Body of pancreas (tissue), 4 donors: ENCODE data around the gene CATSPER1.

Source experiments
- POLR2A ChIP-seq, 3 donors: fragments of 450-650 bp; IDR thresholded peaks; one replicate each; pipeline ENCODE4 v1.6.1; 2016; ENCODE audit warnings: antibody characterized with exemption in 3 of 3, mild to moderate bottlenecking in 2 of 3
- TF ChIP-seq, protein P1 (sequence below), 7 experiments: fragments of 450-650 bp in 4 of 7; fragments of 200-600 bp in 3 of 7; sonication (generic) in 3 of 7; IDR thresholded peaks; one replicate each; pipeline ENCODE4 v1.5.1; 2016 to 2019; ENCODE audit warnings: antibody characterized with exemption in 7 of 7

GRCh38 chr11:66015936-66016792 lies 10.1 kb downstream of the CATSPER1 start:
- TF ChIP-seq POLR2A (IDR thresholded peaks at IDR 0.05) = no peak
- TF ChIP-seq, protein P1, sequence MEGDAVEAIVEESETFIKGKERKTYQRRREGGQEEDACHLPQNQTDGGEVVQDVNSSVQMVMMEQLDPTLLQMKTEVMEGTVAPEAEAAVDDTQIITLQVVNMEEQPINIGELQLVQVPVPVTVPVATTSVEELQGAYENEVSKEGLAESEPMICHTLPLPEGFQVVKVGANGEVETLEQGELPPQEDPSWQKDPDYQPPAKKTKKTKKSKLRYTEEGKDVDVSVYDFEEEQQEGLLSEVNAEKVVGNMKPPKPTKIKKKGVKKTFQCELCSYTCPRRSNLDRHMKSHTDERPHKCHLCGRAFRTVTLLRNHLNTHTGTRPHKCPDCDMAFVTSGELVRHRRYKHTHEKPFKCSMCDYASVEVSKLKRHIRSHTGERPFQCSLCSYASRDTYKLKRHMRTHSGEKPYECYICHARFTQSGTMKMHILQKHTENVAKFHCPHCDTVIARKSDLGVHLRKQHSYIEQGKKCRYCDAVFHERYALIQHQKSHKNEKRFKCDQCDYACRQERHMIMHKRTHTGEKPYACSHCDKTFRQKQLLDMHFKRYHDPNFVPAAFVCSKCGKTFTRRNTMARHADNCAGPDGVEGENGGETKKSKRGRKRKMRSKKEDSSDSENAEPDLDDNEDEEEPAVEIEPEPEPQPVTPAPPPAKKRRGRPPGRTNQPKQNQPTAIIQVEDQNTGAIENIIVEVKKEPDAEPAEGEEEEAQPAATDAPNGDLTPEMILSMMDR (IDR thresholded peaks at IDR 0.05) = no peak
